Measurements from ENCODE around the gene C1QTNF5.

GRCh38 chr11:119375337-119376196, 34.9 kb upstream of the C1QTNF5 start:
- TF ChIP-seq CTCF (IDR thresholded peaks at IDR 0.05) = no peak
- TF ChIP-seq POLR2A (IDR thresholded peaks at IDR 0.05) = no peak
